ENCODE measurements around the gene TREM1.

The TREM1 gene

DNA sequence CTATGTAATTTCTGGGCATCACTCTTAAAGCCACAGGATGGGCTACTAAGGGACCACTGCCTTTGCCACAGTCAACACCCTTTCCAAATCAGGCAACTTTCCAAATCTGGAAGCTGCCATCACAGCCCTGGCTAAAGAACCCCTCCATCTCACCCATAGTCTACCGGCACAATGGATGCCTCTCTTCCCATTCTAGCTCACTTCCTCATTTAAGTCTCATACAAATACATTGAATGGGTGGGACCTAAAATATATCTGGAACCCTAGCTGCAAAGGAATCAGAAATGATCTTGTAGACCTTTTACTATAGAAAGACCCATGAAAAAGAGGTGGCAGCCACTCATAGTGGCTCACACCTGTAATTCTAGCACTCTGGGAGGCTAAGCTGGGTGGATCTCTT lies 61.7 kb downstream of the TREM1 start (continued):
- TF ChIP-seq, protein P1, sequence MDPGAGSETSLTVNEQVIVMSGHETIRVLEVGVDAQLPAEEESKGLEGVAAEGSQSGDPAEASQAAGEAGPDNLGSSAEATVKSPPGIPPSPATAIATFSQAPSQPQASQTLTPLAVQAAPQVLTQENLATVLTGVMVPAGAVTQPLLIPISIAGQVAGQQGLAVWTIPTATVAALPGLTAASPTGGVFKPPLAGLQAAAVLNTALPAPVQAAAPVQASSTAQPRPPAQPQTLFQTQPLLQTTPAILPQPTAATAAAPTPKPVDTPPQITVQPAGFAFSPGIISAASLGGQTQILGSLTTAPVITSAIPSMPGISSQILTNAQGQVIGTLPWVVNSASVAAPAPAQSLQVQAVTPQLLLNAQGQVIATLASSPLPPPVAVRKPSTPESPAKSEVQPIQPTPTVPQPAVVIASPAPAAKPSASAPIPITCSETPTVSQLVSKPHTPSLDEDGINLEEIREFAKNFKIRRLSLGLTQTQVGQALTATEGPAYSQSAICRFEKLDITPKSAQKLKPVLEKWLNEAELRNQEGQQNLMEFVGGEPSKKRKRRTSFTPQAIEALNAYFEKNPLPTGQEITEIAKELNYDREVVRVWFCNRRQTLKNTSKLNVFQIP (CRISPR knock-in tag; IDR thresholded peaks at IDR 0.05; ENCODE audit: borderline replicate concordance, low read depth), result no peak
- TF ChIP-seq RARB (CRISPR knock-in tag; IDR thresholded peaks at IDR 0.05), result no peak
- TF ChIP-seq, protein P2, sequence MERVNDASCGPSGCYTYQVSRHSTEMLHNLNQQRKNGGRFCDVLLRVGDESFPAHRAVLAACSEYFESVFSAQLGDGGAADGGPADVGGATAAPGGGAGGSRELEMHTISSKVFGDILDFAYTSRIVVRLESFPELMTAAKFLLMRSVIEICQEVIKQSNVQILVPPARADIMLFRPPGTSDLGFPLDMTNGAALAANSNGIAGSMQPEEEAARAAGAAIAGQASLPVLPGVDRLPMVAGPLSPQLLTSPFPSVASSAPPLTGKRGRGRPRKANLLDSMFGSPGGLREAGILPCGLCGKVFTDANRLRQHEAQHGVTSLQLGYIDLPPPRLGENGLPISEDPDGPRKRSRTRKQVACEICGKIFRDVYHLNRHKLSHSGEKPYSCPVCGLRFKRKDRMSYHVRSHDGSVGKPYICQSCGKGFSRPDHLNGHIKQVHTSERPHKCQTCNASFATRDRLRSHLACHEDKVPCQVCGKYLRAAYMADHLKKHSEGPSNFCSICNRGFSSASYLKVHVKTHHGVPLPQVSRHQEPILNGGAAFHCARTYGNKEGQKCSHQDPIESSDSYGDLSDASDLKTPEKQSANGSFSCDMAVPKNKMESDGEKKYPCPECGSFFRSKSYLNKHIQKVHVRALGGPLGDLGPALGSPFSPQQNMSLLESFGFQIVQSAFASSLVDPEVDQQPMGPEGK (CRISPR knock-in tag; IDR thresholded peaks at IDR 0.05; ENCODE audit: borderline replicate concordance), result no peak
- no peak for TF ChIP-seq ARNTL (CRISPR knock-in tag; IDR thresholded peaks at IDR 0.05; ENCODE audit: borderline replicate concordance, low read depth)
- TF ChIP-seq, protein P3, sequence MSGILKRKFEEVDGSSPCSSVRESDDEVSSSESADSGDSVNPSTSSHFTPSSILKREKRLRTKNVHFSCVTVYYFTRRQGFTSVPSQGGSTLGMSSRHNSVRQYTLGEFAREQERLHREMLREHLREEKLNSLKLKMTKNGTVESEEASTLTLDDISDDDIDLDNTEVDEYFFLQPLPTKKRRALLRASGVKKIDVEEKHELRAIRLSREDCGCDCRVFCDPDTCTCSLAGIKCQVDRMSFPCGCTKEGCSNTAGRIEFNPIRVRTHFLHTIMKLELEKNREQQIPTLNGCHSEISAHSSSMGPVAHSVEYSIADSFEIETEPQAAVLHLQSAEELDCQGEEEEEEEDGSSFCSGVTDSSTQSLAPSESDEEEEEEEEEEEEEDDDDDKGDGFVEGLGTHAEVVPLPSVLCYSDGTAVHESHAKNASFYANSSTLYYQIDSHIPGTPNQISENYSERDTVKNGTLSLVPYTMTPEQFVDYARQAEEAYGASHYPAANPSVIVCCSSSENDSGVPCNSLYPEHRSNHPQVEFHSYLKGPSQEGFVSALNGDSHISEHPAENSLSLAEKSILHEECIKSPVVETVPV (CRISPR knock-in tag; IDR thresholded peaks at IDR 0.05), result no peak
